ENCODE data around the gene TAF12.

GRCh38 chr1:28631713-28632112 lies 11.2 kb downstream of the TAF12 start:
- TF ChIP-seq CTCF (IDR thresholded peaks at IDR 0.05) = no peak
- TF ChIP-seq POLR2AphosphoS5 (IDR thresholded peaks at IDR 0.05; ENCODE audit: low read depth, low read length) = no peak

All from Panc1 (cell line).